ENCODE data around the gene MCTP1. TPM values are rescaled to one million over a fixed set of nuclear protein-coding genes. Genes with fewer than 3 reads are reported as not detected.

MCTP1 gene
- total RNA-seq, 2 donors from 2014 or later: 3.3 to 5.0 TPM

DNA sequence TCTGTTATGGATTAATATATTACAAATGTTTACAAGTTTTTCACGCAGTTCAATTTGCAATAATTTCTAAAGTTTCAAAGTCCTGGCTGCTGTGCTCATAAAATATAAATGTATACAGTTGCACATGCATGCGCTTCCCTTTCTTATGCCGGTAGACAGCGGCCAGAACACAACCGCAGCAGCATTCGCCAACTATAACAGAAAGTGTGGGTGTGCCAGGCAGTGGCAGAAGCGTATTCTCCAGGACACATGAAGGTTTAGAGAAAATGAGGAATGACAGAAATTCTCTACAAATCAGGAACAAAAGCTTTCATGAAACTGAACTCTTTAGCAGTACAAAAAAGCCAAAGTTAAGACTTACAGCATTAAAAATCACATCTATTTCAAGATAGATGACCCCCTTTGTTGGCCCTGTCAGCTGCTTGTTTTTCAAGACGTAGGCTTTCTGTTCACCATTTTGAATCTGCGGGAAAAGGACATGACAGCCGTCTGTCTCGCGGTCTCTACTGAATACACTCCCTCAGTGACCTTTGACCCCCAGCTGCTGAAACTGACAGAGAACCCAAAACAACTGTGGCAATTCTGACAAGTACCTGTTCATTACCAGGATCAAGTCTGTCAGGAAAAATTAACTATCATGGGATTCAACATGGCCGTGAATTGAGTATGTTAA, 414.2 kb downstream of the MCTP1 start:
- intact Hi-C loops (cut with DNase I): no loop called here
- Histone ChIP-seq H3K4me1 (replicated peaks) (no peaks in the 10 kb centered on the region), H3K27ac (no peak overlapping the region), H3K9me3 (no peaks in the 10 kb centered on the region), H3K4me3 (no peak overlapping the region), H3K36me3 (no peaks in the 10 kb centered on the region), H3K27me3 (replicated peaks; ENCODE audit: insufficient read depth) (no peaks in the 10 kb centered on the region)
- TF ChIP-seq POLR2A (IDR thresholded peaks at IDR 0.05) (no peak), CTCF (IDR thresholded peaks at IDR 0.05) (no peak), POLR2AphosphoS5 (IDR thresholded peaks at IDR 0.05) (no peak)
- DNase-seq (ENCODE audit: low spot score): no peak
- whole genome bisulfite sequencing: 83% methylated on average over 13 of the region's 13 CpGs

DNA sequence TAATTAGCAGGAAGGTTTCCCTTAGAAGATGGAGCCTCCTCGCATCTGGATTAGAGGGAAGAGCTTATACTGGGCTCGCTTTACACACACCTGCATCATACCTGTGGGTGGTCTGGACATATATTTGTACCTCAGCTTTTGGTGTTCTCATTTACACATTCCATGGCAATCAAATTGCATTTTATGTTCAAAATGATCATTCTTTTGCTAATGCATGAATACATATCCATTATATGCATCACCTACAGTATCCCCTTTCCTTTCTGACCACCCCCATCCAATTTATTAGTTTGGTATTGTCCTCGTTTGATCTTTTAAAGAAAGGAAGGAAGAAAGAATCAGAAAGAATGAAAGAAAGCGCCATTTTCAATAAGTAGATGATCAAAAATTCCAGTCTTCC, 415.0 kb downstream of the MCTP1 start:
- Histone ChIP-seq H3K9me3 (no peaks in the 10 kb centered on the region), H3K4me1 (replicated peaks) (no peaks in the 10 kb centered on the region), H3K27ac (no peak overlapping the region), H3K36me3 (no peaks in the 10 kb centered on the region), H3K27me3 (replicated peaks; ENCODE audit: insufficient read depth) (no peaks in the 10 kb centered on the region), H3K4me3 (no peak overlapping the region)
- no peak for DNase-seq (ENCODE audit: low spot score)
- intact Hi-C loops (cut with DNase I): no loop called here
- TF ChIP-seq CTCF (IDR thresholded peaks at IDR 0.05): no peak
- WGBS: 90% methylated on average over 4 of the region's 4 CpGs

- 54% methylated on average over 3 of the region's 3 CpGs for WGBS
- H3K36me3 ChIP-seq: no peaks in the 10 kb centered on the region
- H3K9me3 ChIP-seq: no peaks in the 10 kb centered on the region
- no peaks in the 10 kb centered on the region for H3K27me3 ChIP-seq (replicated peaks; ENCODE audit: insufficient read depth)
- H3K27ac ChIP-seq: no peak overlapping the region
- TF ChIP-seq CTCF (IDR thresholded peaks at IDR 0.05) (no peak), POLR2A (IDR thresholded peaks at IDR 0.05) (no peak), POLR2AphosphoS5 (IDR thresholded peaks at IDR 0.05) (no peak)
- no peak for DNase-seq (ENCODE audit: low spot score)
- H3K4me3 ChIP-seq: no peak overlapping the region
- H3K4me1 ChIP-seq (replicated peaks): no peaks in the 10 kb centered on the region
- intact Hi-C loops (cut with DNase I): no loop called here
These were observed 420.9 kb downstream of the MCTP1 start for GRCh38 chr5:94863951-94864350.

DNA sequence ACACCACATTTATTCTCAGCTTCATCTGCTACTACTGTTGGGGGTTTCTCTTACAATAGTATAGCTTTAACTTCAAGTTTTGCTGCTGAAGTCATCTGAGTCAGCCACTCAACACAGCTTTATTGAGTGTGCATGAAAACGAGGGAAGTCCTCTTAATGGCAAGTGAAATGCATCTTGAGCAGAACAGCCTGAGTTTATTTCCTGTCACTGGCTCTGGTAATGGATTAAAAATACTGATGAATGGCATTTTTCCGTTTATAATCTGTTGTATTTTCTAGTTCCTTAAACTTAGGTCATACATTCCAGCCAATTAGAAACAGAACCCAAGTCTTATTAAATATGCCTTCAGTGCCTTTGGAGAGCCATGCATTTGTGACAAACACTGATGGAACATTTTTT, 427.8 kb downstream of the MCTP1 start:
- no peak overlapping the region for H3K27ac ChIP-seq
- WGBS: 36% methylated on average over 2 of the region's 2 CpGs

More for the DNA sequence above, 427.8 kb downstream of the MCTP1 start:
- intact Hi-C loops (cut with DNase I): no loop called here
- Histone ChIP-seq H3K27me3 (replicated peaks; ENCODE audit: insufficient read depth) (no peaks in the 10 kb centered on the region), H3K9me3 (no peaks in the 10 kb centered on the region), H3K36me3 (no peaks in the 10 kb centered on the region), H3K4me1 (replicated peaks) (no peaks in the 10 kb centered on the region), H3K4me3 (no peak overlapping the region)
- no peak for DNase-seq (ENCODE audit: low spot score)
- TF ChIP-seq POLR2AphosphoS5 (IDR thresholded peaks at IDR 0.05) (no peak), CTCF (IDR thresholded peaks at IDR 0.05) (no peak), POLR2A (IDR thresholded peaks at IDR 0.05) (no peak)
